OCI-M2 (cell line): ENCODE measurements around the gene OTC.
A peak's percentile ranks its signal among the peaks of the same experiment; 100 is the strongest.

ENCODE experiments used
- DNase-seq: peaks from one replicate; lab custom pipeline; 2025; ENCODE audit not compliant: unreplicated experiment; lab: John Stamatoyannopoulos, UW

OTC gene

DNA sequence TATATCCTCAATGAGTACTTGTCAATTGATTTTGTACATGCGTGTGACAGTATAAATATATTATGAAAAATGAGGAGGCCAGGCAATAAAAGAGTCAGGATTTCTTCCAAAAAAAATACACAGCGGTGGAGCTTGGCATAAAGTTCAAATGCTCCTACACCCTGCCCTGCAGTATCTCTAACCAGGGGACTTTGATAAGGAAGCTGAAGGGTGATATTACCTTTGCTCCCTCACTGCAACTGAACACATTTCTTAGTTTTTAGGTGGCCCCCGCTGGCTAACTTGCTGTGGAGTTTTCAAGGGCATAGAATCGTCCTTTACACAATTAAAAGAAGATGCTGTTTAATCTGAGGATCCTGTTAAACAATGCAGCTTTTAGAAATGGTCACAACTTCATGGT is at the start of gene OTC:
OTC (plus strand) TSS at position 243 of the 400 bp plus-strand sequence; CDS start at position 336, 93 bp downstream.
- DNase-seq = no peak

DNA sequence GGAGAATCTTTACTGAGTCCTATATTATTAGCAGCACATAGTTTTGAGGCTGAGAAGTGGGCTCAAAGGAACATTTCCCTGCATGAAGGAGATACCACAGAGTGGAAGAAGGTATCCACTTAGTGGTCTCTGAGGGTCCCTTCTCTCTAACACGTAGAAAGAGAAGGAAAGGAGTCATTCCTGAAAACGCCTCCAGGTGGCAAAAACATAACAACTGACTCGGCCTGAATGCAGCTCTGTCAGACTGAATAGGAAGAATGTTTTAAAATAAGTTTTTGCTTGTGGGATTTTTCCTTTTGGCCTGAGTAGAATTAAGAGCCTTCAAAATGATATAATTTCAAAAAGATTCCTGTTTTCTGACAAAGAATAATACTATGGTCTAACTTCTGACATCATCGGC is 48.4 kb upstream of the OTC start:
- DNase-seq = no peak

DNA sequence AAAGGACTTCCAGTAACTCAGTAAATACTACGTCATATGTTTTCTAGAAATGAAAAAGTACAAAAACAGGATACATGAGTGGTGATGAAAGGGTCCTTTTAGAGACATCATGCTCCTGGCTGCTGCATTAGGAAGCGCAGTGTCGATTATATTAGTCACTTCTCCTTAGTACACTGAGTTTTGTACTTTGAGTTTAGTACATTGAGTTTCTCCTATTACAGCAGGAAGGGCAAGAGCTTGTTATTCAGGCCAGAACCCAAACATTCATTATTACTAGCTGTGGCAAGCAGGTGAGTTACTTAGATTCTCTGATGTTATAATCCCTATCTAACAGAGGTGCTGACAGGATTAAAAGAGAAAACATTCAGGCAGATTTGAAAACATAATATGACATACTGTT is 46.4 kb upstream of the OTC start:
- DNase-seq = no peak

DNA sequence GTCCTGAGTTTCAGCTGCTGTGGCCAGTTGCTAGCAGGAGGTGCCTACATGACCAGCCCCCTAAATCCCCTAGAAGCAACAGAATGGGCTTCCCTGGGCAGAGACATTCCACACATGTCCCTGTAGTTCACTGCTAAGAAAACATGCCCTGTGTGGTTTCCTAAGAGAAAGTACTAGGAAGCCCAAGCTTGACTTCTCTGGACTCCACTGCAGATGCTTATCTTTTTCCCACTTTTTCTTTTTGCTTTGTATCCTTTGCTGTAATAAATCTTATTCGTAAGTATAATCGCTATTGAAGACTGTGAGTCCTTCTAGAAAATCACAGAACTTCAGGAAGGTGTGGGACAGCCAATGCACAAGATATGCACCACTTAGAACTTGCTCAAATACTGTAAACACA is 40.7 kb upstream of the OTC start:
- no peak for DNase-seq

DNA sequence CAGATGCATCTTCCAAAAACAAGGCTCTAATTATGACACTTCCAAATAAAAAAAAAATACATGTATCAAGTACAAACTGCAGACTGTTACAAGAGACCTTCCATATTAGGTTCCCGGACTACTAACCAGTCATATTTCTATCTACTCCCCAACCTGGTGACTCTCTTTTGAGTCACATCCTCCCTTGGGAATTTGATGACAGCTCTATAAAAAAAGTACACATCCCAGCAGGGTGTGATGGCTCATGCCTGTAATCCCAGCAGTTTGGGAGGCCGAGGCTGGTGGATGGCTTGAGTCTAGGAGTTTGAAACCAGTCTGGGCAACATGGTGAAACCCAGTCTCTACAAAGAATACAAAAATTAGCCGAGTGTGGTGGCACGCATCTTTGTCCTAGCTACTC is 40.0 kb upstream of the OTC start:
- no peak for DNase-seq

DNA sequence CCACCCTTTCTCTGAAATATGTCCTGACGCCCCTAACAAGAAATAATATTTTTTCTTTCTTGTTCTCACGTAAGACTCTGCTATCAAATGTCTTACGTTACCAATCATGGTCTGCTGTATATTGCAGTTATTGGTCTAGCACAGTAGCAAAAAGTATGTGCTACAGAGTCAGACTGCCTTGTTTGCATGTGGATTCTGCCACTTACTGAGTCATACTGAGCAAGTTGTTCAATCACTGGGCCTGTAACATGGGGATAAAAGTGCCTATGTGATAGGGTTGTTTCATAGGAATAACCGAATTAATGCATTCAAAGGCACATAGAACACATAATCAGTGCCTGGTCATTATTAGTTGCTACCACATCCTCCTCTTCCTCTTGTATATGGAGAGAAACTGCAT is 39.2 kb upstream of the OTC start:
- DNase-seq = no peak

DNA sequence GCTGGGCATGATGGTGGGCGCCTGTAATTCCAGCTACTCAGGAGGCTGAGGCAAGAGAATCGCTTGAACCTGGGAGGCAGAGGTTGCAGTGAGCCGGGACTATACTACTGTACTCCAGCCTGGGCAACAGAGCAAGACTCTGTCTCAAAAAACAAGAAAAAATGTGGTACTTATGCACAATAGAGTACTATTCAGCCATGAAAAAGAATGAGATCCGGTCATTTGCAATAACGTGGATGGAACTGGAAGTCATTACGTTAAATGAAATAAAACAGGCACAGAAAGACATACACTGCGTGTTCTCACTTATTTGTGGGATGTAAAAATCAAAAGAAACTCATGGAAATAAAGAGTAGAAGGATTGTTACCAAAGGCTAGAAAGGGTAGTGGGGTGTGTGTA is 37.2 kb upstream of the OTC start:
- DNase-seq = no peak

DNA sequence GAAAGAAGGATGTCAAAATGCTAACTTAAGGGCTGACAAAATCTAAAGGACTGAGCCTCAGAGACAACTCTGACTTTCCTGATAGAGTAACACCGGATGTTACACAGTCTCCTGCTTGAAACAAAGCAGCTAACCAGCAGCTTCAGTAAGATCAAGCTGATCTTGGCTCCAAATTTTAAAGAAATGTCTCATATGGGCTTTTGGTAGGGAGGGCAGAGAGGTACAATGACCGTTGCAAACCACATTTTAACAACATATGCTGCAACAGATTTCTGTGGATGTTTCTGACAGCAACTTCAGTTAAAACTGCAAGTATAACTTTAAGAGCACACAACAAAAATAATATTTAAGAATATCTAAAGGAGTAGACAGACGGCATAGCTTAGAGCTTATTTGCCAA is 34.2 kb upstream of the OTC start:
- DNase-seq = no peak

DNA sequence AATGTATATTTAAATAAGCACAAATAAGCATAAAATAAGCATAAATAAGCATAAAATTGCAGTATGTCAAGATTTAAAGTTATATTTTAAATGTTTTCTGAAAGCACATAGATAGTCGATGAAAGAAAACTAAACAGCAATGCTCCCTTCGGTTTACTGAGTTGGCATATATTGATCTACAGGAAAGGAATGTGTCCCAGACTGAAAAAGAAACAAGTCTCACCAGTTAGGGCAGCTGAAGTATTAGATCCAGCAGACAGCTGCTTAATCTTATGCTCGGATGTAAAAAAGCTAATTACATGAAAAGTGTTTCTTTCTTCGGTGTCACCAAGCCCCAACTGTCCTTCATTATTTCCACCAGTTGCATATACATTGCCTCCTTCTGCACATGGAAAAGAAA is 33.8 kb upstream of the OTC start:
- DNase-seq = no peak

DNA sequence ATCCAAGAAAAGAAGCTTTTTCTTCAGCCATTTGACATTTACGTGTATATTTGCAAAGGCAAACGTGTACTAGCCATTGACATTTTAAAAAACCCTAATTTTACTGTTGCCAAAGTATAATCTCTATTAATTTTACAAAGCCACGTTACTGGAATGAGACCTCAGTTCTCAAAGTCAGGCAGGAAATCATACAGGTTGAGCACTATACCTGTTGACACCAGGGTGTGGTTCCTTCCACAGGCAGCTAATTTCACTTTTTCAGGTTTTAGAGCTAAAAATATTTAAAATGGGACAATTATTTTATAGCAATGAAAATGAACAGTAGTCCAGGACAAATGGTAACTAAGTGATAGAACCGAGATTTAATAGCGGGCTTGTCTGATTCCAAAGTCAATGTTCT is 31.6 kb upstream of the OTC start:
- no peak for DNase-seq

DNA sequence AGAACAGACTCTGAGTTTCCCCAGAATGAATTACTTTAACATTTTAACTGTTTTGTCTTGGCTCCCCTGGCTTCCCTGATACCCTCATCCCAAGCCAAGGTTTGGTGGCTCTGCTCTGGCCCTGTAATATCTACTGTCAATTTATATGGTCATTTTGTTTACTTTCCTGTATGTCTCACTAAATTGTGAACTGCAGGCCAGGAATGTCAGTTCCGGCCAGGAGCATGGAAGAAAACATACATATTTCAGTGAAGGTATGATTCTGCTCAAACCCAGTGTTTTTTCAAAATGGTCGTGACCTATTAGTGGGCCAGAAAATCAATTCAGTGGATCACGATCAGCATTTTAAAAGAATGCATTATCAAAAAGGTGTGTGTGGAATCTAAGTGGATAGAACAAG is 26.3 kb upstream of the OTC start:
- DNase-seq = no peak

DNA sequence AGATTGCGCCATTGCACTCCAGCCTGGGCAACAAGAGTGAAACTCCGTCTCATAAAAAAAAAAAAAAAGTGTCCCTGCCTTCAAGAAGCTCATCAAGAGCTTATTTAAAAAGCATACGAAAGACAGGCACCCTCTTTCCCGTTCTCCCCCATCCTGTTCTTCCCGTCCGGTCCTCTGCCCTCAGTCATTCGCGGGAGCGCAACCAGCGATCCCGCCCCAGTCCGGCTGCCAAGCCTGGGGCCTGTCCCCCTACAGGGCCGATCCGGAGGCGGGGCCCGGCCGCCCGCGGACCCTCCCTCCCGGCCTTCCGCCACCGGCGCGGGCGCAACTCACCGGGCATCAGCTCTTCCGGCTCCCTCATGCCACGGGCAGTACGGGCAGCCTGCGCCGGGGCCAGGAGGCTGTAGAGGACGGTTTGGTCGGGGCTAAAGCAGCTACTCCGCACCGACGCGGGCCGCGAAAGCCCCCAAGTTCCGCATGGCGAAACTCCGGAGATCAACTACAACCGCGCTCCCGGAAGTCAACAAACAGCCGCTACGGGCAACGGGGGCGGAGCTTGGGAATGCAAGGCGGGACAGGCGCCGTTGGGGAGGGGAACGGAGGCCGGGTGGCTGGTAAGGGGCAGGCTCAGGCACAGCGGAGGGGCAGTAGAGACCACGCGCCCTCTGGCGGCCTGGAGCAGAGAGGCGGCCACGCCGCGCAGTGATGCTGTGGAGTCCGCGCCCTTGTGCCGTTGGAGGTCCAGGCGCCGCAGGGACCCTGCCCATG is 25.2 kb upstream of the OTC start, which contains the start of gene RPGR:
RPGR (minus strand) TSS at position 503 of the 768 bp plus-strand sequence; CDS start at position 361, 142 bp downstream.
- peak; percentile 49 for DNase-seq

DNA sequence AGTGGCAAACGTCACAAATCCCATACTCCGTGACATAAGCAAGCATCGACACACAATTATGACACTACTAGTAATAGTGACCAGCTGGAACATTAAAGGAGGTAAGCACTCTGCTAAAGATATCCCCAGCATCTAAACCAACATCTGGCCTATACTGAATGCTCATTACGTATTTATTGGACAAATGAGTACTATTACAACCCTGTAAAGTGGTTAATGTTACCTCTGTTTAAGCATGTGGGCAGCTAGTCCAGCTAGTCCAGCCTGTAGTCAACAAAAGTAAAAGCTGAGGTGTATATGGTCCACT is 24.7 kb upstream of the OTC start:
- DNase-seq = no peak

DNA sequence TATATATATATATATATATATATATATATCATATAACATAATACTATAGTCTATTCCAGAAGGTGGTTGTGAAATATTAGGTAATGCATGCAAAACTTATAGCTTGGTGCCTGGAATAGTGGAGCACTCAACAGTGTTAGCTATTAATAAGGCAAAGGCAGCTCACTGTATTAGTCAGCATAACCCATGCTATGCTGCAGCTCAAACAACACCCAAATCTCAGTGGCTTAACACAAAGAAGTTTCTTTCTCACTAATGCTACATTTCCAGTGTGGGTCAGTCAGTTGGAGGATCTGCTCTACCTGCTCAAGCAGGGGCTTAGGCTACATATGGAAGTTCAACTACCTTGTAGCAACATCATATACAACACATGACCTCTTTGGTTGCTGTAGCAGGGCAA is 19.9 kb upstream of the OTC start:
- no peak for DNase-seq

DNA sequence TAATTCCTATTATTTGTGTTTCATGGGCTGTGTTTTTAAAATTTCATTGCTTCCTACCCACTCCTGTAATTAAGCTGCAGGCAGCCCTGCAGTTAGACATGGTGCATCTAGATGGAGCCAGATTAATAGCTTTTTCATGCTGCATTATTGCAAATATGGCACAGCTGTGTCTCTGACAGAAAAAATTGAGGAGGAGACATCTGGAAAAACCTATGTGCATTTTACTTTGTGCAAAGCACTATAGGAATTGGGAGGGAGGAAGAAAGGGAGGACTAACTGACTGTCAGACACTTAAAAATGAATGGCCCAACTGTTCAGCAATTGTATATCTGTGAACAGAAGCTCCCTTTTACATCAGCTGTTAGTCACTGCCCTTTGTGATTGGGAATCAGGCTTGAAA is 17.0 kb upstream of the OTC start:
- DNase-seq = no peak

DNA sequence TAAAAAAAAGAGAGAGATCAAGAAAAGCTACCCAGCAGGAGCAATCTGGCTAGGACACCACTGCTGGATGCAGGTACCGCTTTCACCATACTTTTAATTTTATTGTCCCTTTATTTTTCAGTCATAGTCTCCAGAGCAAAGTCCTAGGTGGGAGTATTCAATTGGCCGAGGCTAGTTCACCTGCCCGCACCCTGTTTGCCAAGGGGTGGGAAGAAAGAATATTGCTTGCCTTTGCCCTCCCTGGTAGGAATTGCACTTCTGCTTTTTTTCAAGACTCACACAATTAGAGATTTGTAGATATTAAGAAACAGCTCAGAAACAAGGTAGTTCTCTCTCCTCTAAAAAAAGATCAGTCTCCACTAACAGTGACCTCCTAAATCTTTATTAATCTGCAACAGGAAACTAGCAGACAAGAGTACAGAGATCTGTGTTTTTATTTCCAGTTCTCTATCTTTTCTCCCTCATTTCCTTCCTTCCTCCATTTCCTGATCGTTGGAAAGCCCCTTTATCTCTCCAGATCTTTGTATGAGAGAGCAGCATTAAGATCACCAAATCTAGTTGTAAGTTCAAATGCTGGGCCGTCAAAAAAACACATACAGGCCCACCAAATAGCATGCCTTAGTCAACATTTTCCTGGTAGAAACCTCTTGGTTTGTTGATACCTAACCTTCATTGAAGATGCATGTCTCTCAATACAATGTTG is 15.7 kb upstream of the OTC start:
- no peak for DNase-seq

DNA sequence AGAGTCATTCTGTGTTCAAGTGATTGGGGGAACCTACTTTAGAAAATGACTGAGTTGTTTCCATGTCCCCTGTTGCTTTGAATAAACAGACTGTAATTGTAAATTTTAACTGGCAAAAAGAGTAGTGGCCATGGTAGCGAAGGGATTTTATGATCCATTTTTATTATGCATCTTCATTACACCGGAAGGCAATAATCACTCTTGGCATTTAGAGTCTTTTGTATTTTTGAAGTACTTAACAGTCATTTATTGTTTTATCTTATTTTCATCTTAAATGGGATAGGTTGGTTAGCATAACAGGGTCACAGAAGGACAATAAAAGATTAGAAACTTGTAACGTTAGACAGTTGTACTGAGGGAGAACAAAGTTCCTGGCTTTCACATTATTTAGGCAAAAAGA is 11.0 kb upstream of the OTC start:
- DNase-seq = no peak

DNA sequence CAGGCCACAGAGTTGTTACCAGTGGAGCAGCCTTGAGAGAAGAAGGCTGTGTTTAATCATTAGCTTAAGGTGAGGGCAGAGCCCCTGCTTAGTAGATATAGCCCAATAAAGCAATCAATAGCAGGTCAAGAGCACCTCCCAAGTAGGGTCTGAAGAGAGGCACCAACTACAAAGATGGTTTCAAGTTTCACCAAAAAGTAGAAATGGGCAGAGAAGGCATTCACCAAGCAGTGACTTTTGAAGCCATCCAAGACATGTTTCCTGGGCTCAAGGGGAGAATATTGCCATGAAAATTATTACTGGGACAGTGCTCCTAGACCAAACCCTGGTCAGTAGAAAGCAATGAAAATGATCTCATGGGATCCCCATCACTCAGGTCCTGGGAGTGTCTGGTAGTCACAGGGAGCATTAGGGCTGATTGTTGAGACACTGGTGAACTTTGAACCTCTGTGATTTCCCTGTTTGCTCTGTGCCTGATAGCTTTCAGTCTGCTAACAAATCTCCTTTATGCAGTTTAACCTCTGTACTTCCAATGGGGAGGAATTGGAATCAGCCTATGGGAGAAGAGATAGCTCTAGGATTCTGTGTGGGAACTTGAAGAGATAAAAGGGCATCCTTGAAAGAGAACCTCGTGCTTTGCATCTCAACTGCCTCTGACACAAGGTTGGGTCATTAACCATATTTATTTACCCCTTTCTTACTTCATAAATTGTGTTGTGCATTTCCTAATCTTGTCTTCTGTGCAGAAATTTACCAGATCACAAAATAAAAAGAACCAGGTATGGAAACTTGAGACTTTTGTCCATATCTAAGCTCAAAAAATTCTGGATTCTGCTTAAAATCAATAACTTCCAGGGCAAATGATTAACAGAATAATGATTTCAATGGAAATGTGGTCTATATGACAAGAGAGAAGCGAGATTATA is 9.3 kb upstream of the OTC start:
- no peak for DNase-seq

DNA sequence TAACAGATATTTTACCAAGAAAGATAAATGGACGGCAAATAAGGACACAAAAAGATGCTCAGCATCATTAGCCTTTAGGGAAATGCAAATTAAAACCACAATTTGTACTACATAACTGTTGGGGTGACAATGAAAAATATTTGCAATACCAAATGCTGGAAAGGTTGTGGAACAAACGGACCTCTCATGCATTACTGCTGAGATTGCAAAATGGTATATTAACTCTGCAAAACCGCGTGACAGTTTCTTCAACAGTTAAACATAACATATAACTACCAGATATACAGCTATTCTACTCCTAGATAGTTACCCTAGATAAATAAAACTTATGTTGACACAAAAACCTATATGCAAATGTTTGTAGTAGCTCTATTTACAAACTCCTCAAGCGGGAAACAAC is 6.3 kb upstream of the OTC start:
- DNase-seq = no peak

DNA sequence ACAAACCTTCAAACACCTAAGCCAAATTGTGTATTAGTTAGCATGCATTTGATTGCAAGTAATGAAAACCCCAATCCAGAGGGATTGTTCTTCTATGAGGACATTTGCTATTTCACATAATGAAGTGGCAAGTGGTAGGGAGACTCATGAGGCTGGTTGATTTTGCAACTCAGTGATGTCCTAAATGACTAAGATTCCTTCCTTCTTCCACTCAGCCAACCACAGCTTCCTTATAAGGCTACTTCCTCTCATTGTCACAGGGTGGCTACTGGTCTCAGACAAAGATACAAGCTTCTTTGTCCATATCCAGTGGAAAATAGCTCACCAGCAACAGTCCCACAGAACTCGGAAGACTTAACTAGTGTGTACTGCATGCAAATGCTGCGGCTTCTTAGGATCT is 5.3 kb upstream of the OTC start:
- no peak for DNase-seq

DNA sequence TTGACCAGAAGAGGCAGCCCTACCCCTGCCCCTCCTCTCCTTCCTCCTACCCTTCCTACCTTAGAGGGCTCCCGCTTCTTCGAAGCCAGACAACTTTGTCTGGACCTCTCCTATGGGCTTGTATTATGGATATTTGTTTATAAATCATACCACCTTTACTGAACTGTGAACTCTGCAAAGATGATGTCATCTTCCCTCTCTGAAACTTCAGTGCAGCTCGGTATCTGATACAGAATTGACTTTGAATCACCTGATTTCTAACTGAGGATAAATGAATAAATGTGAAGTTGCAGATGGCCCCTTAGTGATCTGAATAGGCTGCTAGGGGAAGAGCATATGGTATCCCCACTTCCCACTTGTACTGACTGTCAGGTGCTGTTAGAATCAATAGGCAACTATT is 1.1 kb upstream of the OTC start:
- DNase-seq = no peak

DNA sequence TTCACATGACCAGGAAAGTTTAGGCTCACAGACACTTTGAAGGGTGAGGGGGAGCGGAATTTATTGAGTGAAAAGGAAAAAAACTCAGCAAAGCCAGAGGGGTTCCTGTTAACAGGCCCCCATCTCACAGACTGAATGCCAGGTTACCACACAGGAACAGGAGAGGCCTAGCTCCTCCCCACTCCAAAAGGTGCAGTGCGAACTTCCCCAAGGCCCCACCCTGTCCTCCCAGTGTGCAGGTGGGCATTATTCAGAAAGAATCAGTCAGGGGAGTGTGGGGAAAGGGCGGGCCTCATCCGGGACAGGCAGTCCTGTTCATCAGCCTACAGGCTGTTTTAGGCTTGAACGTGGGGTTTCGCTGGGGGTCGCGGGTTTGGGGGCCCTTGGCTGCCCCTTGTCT is 4.0 kb downstream of the OTC start:
- DNase-seq = no peak
